ENCODE data around the gene TRAF3.
"Not testable (repeated sequence)": the region's sequence is repeated elsewhere in the genome, so short reads cannot be mapped to it uniquely, and the experiment has no call there.

Gene TRAF3

DNA sequence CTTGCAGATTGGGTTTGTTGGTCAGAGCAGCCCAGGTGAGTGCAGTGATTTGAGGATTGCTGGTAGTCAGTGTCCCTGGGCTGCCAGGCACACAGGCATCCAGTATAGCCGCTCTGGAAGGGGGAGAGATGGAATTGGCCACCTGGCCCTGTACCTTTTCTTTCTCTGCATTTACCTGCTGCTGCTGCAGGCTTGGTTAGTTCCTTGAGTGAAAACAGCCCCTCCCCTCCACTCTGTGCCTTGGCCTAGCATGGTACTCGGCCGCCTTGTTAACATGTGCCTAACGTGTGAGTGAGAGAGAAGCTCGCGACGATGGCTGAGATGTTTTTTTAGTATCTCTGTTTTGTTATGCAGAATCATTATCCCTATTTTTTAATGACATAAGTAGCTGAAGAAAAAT lies 95.9 kb downstream of the TRAF3 start:
- Mint-ChIP-seq H3K27ac (no peak overlapping the region), H3K9me3 (no peaks in the 10 kb centered on the region), H3K27me3 (no peaks in the 10 kb centered on the region), H3K4me3 (no peak overlapping the region), H3K4me1 (no peaks in the 10 kb centered on the region), H3K36me3 (peaks cover 23% of the 10 kb centered on the region)
- CTCF ChIA-PET: no interaction called here
- DNase-seq: no peak

DNA sequence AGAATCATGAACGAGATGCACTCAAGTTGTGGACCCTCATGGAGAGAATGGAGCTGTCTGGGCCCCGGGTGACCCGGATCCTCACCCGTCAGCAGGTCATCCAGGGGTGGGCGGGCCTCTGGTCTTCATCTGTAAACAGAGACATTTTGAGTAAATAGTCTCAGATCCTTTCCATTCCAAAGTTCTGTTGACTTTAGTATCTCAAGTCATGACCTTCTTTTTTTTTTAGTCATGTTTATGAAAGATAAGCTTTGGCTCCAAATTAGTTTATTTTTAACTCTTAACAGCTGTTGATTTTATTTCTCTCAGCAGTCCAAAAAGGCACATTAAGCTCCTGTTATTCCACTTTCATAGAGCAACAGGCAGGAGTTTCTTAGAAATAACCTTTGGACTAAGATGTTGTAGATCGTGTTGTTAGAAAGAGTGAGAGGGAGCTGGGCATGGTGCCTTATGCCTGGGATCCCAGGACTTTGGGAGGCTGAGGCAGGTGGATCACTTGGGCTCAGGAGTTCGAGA lies 96.4 kb downstream of the TRAF3 start:
- DNase-seq: no peak
- CTCF ChIA-PET: no interaction called here
- Mint-ChIP-seq H3K9me3 (no peaks in the 10 kb centered on the region), H3K4me1 (no peaks in the 10 kb centered on the region), H3K27me3 (no peaks in the 10 kb centered on the region), H3K36me3 (peaks cover 22% of the 10 kb centered on the region), H3K27ac (no peak overlapping the region), H3K4me3 (no peak overlapping the region)

DNA sequence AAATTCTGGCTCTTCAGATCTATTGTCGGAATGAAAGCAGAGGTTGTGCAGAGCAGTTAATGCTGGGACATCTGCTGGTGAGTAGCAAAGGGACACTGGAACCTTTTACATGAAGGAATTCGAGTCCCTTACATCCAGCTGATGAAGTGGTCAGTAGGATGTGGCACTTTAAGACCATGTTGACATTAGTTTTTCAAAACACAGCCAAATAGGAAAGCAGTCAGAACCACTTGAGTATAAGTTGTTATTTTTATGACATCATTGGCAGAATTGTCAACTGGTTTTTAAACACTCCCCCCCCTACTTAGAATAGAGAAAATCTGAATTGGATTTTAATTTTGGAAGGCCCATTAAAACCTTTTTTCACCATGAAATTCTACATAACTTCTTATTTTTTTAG lies 98.4 kb downstream of the TRAF3 start:
- Mint-ChIP-seq H3K27ac (no peak overlapping the region), H3K36me3 (peaks cover 19% of the 10 kb centered on the region), H3K4me1 (no peaks in the 10 kb centered on the region), H3K4me3 (no peak overlapping the region), H3K9me3 (no peaks in the 10 kb centered on the region), H3K27me3 (no peaks in the 10 kb centered on the region)
- DNase-seq: no peak
- CTCF ChIA-PET: no interaction called here

DNA sequence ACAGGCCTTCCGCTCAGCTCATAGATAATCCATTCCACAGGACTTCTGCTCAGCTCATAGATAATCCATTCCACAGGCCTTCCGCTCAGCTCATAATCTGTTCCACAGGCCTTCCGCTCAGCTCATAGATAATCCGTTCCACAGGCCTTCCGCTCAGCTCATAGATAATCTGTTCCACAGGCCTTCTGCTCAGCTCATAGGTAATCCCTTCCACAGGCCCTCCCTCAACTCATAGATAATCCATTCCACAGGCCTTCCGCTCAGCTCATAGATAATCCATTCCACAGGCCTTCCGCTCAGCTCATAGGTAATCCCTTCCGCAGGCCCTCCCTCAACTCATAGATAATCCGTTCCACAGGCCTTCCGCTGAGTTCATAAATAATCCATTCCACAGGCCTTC lies 100.3 kb downstream of the TRAF3 start:
- H3K4me3 Mint-ChIP-seq, H3K9me3 Mint-ChIP-seq, H3K27ac Mint-ChIP-seq, H3K27me3 Mint-ChIP-seq, H3K4me1 Mint-ChIP-seq, DNase-seq: not testable (repeated sequence)
- CTCF ChIA-PET: interaction anchor here (0.7 kb wide), 1 partner anchor 83 kb away, joined by 3 read pairs; no protein-coding TSS in a partner anchor
- H3K36me3 Mint-ChIP-seq: peaks cover 20% of the 10 kb centered on the region

DNA sequence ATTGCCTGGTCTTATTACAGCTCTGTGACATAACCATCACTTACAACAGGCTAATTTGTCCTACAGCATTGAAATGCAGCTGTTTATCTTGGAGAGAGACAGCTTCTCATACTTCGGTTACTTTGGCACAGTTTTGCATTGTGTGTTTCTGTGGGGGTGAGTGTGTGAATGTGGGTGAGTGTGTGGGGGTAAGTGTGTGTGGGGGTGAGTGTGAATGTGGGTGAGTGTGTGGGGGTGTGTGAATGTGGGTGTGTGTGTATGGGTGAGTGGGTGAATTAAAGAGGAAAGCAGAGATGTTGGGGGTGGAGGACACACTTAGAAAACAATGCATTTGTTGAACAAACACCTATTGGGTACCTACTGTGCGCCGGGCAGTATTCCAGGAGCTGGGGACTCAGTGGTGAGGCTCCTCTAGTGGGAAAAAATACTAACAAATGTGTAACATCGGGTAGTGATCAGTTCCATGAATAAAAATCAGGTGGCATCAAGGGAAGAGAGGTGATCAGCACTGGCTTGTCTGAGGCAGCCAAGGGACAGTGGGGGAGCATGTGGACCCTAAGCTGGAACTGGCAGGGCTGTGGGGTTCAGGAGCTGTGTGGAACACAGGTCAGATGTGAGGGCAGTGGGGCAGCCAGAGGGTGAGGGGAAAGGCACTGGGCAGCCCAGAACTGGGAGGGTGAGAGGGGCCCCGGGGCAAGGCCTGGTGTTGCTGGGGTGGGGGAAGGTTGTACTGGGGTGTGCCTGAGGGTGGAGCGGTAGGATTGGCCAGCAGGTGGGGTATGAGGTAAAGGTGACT lies 101.1 kb downstream of the TRAF3 start:
- H3K27ac Mint-ChIP-seq: no peak overlapping the region
- H3K9me3 Mint-ChIP-seq: no peaks in the 10 kb centered on the region
- CTCF ChIA-PET: interaction anchor here (0.7 kb wide), 1 partner anchor 83 kb away, joined by 3 read pairs; no protein-coding TSS in a partner anchor
- DNase-seq: no peak
- peaks cover 25% of the 10 kb centered on the region for H3K36me3 Mint-ChIP-seq
- no peaks in the 10 kb centered on the region for H3K4me1 Mint-ChIP-seq
- no peaks in the 10 kb centered on the region for H3K27me3 Mint-ChIP-seq
- no peak overlapping the region for H3K4me3 Mint-ChIP-seq

DNA sequence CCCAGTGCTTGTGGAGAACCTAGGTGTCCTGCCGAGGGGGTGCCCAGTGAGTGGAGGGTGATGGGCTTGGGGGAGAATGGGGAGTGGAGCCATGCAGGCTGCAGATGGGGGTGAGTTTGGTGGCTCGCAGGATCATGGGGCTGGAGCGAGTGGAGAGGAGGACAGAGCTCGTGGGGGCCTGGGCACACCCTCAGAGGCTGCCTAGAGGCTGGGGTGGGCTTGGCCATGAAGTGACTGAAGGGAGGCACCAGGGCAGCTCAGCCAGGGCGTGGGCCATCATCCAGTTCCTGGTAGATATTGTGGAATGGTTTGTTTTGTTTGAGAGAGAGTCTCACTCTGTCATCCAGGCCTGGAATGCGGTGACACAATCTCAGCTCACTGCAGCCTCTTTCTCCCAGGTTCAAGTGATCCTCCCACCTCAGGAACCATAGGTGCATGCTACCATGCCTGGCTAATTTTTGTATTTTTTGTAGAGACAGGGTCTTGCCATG lies 101.8 kb downstream of the TRAF3 start:
- DNase-seq: no peak
- CTCF ChIA-PET: interaction anchor here (0.9 kb wide), 1 partner anchor 15 kb away, joined by 3 read pairs; no protein-coding TSS in a partner anchor
- no peaks in the 10 kb centered on the region for H3K9me3 Mint-ChIP-seq
- peaks cover 28% of the 10 kb centered on the region for H3K36me3 Mint-ChIP-seq
- H3K27me3 Mint-ChIP-seq: no peaks in the 10 kb centered on the region
- no peaks in the 10 kb centered on the region for H3K4me1 Mint-ChIP-seq
- H3K4me3 Mint-ChIP-seq: no peak overlapping the region
- no peak overlapping the region for H3K27ac Mint-ChIP-seq

DNA sequence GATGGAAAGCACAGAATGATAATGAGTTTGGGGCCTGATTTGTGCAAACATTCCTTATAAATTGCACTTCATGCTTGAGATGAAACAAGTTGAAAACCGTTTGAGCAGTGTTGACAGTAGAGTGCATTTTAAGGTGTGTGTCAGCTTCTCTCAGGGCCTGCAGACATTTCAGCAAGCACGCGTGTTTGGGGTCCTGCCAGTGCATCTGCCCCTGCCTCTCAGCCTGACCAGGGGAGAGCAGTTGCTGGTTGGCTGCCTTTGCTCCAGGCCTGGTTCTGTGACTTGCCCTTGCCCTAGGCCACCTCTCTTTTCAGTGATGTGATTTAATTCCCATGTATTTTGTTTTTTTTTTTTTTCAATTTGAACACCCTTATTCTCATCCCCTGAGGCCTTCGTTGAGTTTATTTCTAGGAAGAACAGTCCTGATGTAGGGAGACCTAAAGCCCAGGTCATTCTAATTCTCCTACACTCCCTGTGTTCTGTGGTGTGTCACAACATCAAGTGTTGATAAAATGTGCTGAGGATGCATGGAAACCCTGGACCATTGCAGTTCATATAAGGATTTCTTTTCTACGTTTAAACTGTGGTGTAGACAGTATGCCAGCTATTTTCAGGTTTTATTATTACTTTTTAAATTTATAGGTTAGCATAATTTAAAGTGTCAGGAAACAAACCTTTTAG lies 105.1 kb downstream of the TRAF3 start:
- Mint-ChIP-seq H3K36me3 (peaks cover 32% of the 10 kb centered on the region), H3K27ac (peak overlapping the region; percentile 29), H3K27me3 (no peaks in the 10 kb centered on the region), H3K4me1 (no peaks in the 10 kb centered on the region), H3K4me3 (no peak overlapping the region), H3K9me3 (no peaks in the 10 kb centered on the region)
- CTCF ChIA-PET: interaction anchor here (0.7 kb wide), 1 partner anchor 214 kb away, joined by 3 read pairs; no protein-coding TSS in a partner anchor
- DNase-seq: no peak

DNA sequence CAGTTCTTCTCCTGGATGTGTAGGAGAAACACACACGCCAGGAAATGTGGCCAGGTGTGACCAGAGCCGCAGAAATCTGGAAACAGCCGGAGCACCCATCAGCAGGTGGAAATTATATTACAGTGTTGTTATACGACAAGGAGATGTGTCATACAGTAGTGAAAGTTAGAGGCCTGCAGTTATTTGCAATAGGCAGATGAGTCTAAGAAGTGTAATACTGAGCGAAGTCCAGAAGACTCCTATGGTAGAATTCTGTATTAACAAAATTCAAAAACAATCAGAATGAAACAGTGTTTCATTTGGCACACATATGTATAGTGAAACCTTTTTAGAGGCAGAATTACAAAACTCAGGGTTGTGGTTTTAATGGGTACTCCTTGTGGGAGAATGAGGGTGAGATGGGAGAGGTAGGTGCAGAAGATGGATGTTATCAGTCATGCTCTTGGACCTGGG lies 105.9 kb downstream of the TRAF3 start:
- CTCF ChIA-PET: interaction anchor here (0.7 kb wide), 1 partner anchor 215 kb away, joined by 3 read pairs; no protein-coding TSS in a partner anchor
- H3K27me3 Mint-ChIP-seq: no peaks in the 10 kb centered on the region
- no peak for DNase-seq

DNA sequence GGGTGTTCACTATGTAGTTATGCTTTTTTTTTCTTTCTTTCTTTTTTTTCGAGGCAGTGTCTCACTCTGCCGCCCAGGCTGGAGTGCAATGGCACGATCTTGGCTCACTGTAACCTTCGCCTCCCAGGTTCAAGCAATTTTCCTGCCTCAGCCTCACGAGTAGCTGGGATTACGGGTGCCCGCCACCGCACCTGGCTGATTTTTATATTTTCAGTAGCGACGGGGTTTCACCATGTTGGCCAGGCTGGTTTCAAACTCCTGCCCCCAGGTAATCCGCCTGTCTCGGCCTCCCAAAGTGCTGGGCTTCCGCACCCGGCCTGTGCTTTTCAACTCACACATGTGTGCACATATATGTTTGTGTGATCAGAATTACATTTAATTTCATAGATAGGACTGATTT lies 106.3 kb downstream of the TRAF3 start:
- Mint-ChIP-seq H3K4me3 (no peak overlapping the region), H3K36me3 (peaks cover 38% of the 10 kb centered on the region), H3K9me3 (no peaks in the 10 kb centered on the region), H3K27me3 (no peaks in the 10 kb centered on the region), H3K4me1 (no peaks in the 10 kb centered on the region), H3K27ac (no peak overlapping the region)
- DNase-seq: no peak
- CTCF ChIA-PET: no interaction called here

More for the DNA sequence above, 105.9 kb downstream of the TRAF3 start:
- Mint-ChIP-seq H3K4me3 (no peak overlapping the region), H3K4me1 (no peaks in the 10 kb centered on the region), H3K27ac (peak overlapping the region; percentile 15), H3K9me3 (no peaks in the 10 kb centered on the region), H3K36me3 (peaks cover 34% of the 10 kb centered on the region)

DNA sequence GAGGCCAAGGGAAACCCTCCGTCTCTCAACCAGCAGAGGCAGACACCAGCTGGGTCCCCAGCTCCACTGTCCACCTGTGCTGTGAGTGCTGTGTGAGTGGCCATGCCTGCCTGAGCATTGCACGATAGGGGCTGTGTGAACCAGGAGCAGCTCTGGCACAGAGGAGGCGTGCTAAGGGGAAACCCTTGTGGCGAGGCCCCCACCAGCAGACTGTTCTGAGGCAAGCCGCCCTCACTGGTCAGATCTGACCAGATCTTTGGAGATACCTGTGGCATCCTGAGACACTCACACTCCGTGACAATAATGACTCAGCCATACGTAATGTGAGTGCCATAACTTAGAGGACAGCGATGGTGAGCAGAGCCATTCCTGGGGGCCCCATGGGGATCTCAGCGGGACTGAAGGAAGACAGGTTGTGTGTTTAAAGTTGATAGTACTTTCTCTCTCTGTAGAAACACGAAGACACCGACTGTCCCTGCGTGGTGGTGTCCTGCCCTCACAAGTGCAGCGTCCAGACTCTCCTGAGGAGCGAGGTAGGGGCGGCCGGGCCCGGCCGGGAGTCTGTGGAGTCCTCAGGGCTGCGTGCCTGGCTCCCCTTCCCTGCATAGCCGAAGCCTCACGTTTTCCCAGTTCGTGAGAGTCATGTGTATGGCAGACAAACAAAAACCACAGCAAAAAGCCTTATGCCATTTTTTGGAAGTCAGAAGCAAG lies 108.6 kb downstream of the TRAF3 start:
- Mint-ChIP-seq H3K4me1 (no peaks in the 10 kb centered on the region), H3K4me3 (no peak overlapping the region), H3K36me3 (peaks cover 45% of the 10 kb centered on the region), H3K27ac (no peak overlapping the region), H3K9me3 (no peaks in the 10 kb centered on the region), H3K27me3 (no peaks in the 10 kb centered on the region)
- CTCF ChIA-PET: no interaction called here
- DNase-seq: no peak

DNA sequence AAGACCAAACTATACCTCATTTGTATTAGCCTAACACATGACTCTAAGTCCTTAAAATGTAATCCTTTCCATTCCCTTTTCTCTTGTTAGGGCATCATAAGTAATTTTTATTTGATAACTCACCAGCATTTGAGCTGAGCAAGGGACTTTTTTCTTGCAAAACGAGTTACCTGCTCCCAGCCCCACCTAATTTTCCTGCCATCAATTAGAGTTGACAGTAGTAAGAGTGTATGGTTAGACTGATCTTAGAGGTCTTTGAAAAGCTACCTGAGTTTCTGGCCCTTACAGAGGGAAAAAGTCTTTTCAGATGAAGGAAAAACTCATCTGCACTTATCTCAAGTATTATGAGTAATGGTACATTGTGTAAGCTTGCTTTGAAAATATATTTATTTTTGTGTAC lies 111.5 kb downstream of the TRAF3 start:
- H3K4me1 Mint-ChIP-seq: no peaks in the 10 kb centered on the region
- no peak overlapping the region for H3K27ac Mint-ChIP-seq
- DNase-seq: no peak
- H3K36me3 Mint-ChIP-seq: peaks cover 42% of the 10 kb centered on the region
- no peak overlapping the region for H3K4me3 Mint-ChIP-seq
- H3K9me3 Mint-ChIP-seq: no peaks in the 10 kb centered on the region
- no peaks in the 10 kb centered on the region for H3K27me3 Mint-ChIP-seq
- CTCF ChIA-PET: interaction anchor here (0.9 kb wide), 1 partner anchor 451 kb away, joined by 3 read pairs; no protein-coding TSS in a partner anchor

DNA sequence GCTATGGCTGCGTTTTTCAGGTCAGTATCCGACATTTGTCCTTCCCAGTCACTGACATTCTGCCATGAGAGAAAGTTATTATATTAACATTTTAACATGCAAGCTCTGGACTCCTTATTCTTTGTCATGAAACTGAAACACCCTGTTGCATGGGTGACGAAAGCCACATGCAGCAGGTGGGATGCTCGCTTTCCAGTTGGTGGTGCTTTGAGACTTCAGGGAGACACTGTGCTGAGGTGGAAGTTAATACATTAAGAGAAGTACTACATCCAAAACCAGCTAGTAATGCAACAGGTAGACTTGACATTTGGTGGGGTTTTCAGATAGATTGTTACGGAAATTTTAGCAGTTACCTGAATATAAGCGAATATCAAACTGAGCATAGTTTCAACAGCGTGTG lies 112.4 kb downstream of the TRAF3 start:
- no peak overlapping the region for H3K4me3 Mint-ChIP-seq
- CTCF ChIA-PET: interaction anchor here (0.9 to 1.0 kb wide), 2 partner anchors 195 to 452 kb away, joined by 3 to 4 read pairs; no protein-coding TSS in a partner anchor
- no peaks in the 10 kb centered on the region for H3K27me3 Mint-ChIP-seq
- H3K36me3 Mint-ChIP-seq: peaks cover 39% of the 10 kb centered on the region
- no peaks in the 10 kb centered on the region for H3K4me1 Mint-ChIP-seq
- no peak for DNase-seq
- H3K27ac Mint-ChIP-seq: no peak overlapping the region
- H3K9me3 Mint-ChIP-seq: no peaks in the 10 kb centered on the region

DNA sequence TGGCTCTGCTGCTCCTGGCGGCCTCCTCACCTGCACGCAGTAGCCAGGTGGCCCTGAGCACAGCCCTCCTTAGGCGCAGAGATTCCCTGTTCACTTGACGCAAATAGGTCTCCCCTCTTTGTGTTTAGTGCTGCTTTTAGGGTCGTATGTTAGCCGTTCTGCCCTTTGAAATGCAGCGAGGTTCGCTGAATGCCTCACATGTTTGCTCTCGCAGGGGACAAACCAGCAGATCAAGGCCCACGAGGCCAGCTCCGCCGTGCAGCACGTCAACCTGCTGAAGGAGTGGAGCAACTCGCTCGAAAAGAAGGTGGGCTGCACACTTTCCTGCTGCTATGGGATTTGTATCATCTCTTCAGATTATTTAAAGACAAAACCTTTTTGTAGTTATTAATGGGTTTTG lies 113.9 kb downstream of the TRAF3 start:
- H3K27ac Mint-ChIP-seq: no peak overlapping the region
- H3K4me3 Mint-ChIP-seq: no peak overlapping the region
- CTCF ChIA-PET: no interaction called here
- peaks cover 47% of the 10 kb centered on the region for H3K36me3 Mint-ChIP-seq
- H3K27me3 Mint-ChIP-seq: no peaks in the 10 kb centered on the region
- no peak for DNase-seq
- H3K9me3 Mint-ChIP-seq: no peaks in the 10 kb centered on the region
- H3K4me1 Mint-ChIP-seq: no peaks in the 10 kb centered on the region

DNA sequence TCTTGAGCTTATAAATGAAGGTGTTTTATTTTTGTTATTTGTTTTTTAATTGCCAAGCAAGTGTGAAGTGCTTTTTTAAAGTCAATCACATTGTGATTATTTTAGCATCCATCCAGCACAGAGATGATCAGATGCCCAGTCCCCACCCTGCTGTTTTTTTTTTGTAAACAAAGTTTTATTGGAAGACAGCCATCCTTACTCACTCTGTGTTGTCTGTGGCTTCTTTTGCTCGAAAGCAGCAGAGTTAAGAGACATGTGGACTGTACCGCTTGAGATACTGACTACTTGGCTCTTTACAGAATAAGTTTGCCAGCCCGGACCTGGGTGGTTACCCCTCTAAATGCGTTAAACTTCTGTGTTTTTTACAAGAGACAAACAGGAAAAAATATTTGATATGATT lies 114.3 kb downstream of the TRAF3 start:
- H3K4me1 Mint-ChIP-seq: no peaks in the 10 kb centered on the region
- H3K27me3 Mint-ChIP-seq: no peaks in the 10 kb centered on the region
- H3K36me3 Mint-ChIP-seq: peaks cover 47% of the 10 kb centered on the region
- no peak overlapping the region for H3K27ac Mint-ChIP-seq
- H3K4me3 Mint-ChIP-seq: no peak overlapping the region
- CTCF ChIA-PET: no interaction called here
- no peak for DNase-seq
- H3K9me3 Mint-ChIP-seq: no peaks in the 10 kb centered on the region

Measured in activated naive CD4-positive, alpha-beta T cell treated with anti-CD3 and anti-CD28 coated beads, Interleukin-2, amount 10 ng/mL, durations not matched to agents 7 days and 5 days (primary cell).